ENCODE data around the gene DDR2. TPM values are rescaled to one million over a fixed set of nuclear protein-coding genes. Genes with fewer than 3 reads are reported as not detected.

Gene DDR2
- total RNA-seq, 1 experiment from 2014 or later: 0.52 TPM

DNA sequence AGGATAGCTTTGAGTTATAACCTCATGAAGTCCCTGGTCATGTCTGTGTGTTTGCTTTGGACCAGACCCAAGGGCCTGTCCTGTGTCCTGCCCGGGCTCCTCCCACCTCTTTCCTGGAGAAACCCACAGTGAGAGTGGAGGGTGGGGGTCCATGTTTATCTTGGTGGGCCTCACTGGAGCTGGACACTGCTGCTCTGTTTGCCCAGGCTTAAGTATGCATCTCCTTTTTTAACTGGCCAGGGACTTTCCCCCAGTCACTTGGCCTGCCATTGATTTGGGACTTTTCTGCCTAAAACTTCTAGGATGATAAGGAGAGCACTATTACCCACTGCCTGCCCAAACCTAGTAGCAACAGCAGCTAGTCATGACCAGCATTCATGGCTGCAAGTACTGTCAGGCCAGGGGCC, 49.8 kb downstream of the DDR2 start:
- no peak for DNase-seq
- H3K36me3 Mint-ChIP-seq (ENCODE audit: insufficient read depth in 1 of 3, low read depth in 3 of 3): no peaks in the 10 kb centered on the region
- Histone ChIP-seq H3K9ac (ENCODE audit: extremely low read depth, insufficient read length, low read length) (no peak overlapping the region), H3K23ac (ENCODE audit: insufficient read length, low read depth, low read length) (no peak overlapping the region), H3K4me1 (ENCODE audit: insufficient read depth, low read length) (no peaks in the 10 kb centered on the region), H2BK15ac (ENCODE audit: low read depth, low read length) (no peak overlapping the region), H3K27ac (ENCODE audit: insufficient read length, low read depth, low read length) (no peak overlapping the region), H3K18ac (ENCODE audit: insufficient read length, low read depth, low read length) (no peak overlapping the region), H3K14ac (ENCODE audit: insufficient read depth, low read length) (no peak overlapping the region), H3K79me1 (ENCODE audit: insufficient read depth, low read depth, low read length, poor library complexity, severe bottlenecking) (no peaks in the 10 kb centered on the region), H2AK5ac (ENCODE audit: insufficient read length, low read length) (no peak overlapping the region), H4K8ac (replicated peaks; ENCODE audit: insufficient read length, low read depth, low read length) (no peak overlapping the region), H3K79me2 (ENCODE audit: insufficient read depth, low read length) (no peaks in the 10 kb centered on the region), H2BK120ac (ENCODE audit: low read depth, low read length, poor library complexity, severe bottlenecking) (no peak overlapping the region), H3K56ac (ENCODE audit: insufficient read length, low read depth, low read length) (no peak overlapping the region), H3K4me2 (ENCODE audit: insufficient read depth, insufficient read length, low read length) (no peak overlapping the region), H2BK12ac (ENCODE audit: insufficient read length, low read depth, low read length) (no peak overlapping the region), H4K5ac (ENCODE audit: insufficient read length, low read depth, low read length) (no peak overlapping the region), H4K91ac (ENCODE audit: insufficient read length, low read depth, low read length) (no peak overlapping the region), H2AFZ (ENCODE audit: low read length) (no peak overlapping the region), H2BK20ac (ENCODE audit: low read depth, low read length, poor library complexity, severe bottlenecking) (no peak overlapping the region), H3T11ph (ENCODE audit: low read length) (no peak overlapping the region), H2BK5ac (ENCODE audit: insufficient read length, low read length) (no peak overlapping the region), H3K27me3 (ENCODE audit: insufficient read depth, low read length) (no peaks in the 10 kb centered on the region; the same call in 1 of the 2 replicates), H3K23me2 (ENCODE audit: insufficient read length, low read depth, low read length, poor library complexity, severe bottlenecking) (no peaks in the 10 kb centered on the region), H3K4ac (ENCODE audit: low read depth, low read length) (no peak overlapping the region), H3K9me3 (ENCODE audit: control insufficient read depth, low read depth, low read length) (no peaks in the 10 kb centered on the region), H4K20me1 (ENCODE audit: control insufficient read depth, insufficient read depth, insufficient read length) (no peaks in the 10 kb centered on the region)
- H3K4me3 Mint-ChIP-seq: no peak overlapping the region
- no peaks in the 10 kb centered on the region for H3K27me3 Mint-ChIP-seq (ENCODE audit: low read depth)
- peaks cover 4 to 5% of the 10 kb centered on the region in 2 experiments; a peak in 3 of 5 replicates for H3K9me3 Mint-ChIP-seq
- no peak overlapping the region; a peak in 2 of 7 replicates for H3K27ac Mint-ChIP-seq
- TF ChIP-seq, protein P1, sequence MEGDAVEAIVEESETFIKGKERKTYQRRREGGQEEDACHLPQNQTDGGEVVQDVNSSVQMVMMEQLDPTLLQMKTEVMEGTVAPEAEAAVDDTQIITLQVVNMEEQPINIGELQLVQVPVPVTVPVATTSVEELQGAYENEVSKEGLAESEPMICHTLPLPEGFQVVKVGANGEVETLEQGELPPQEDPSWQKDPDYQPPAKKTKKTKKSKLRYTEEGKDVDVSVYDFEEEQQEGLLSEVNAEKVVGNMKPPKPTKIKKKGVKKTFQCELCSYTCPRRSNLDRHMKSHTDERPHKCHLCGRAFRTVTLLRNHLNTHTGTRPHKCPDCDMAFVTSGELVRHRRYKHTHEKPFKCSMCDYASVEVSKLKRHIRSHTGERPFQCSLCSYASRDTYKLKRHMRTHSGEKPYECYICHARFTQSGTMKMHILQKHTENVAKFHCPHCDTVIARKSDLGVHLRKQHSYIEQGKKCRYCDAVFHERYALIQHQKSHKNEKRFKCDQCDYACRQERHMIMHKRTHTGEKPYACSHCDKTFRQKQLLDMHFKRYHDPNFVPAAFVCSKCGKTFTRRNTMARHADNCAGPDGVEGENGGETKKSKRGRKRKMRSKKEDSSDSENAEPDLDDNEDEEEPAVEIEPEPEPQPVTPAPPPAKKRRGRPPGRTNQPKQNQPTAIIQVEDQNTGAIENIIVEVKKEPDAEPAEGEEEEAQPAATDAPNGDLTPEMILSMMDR (conservative IDR thresholded peaks at IDR 0.05): no peak
- no CpG with 5 or more reads among the region's 1 CpG for WGBS (ENCODE audit: extremely low coverage, insufficient read length, low lambda C conversion rate)
- peaks cover 4 to 7% of the 10 kb centered on the region in 2 experiments for H3K4me1 Mint-ChIP-seq
